HG03378 (cell line): ENCODE data around the gene GTF3C5.

Experiments
- ATAC-seq: cut with Tn5 transposase; IDR thresholded peaks from one replicate; pipeline ENCODE4 v1.9.1; 2021; ENCODE audit warnings: mild to moderate bottlenecking, moderate library complexity; ENCODE audit not compliant: unreplicated experiment

GTF3C5 gene

GRCh38 chr9:133106511-133107244, 75.9 kb downstream of the GTF3C5 start:
- ATAC-seq, result no peak

GRCh38 chr9:133107245-133107722, 76.5 kb downstream of the GTF3C5 start:
- ATAC-seq, result no peak
